Liver (tissue), 9 donors: ENCODE data around the gene BLM. TPM values are rescaled to one million over a fixed set of nuclear protein-coding genes. Genes with fewer than 3 reads are reported as not detected.

Experiments used
- DNase-seq: peaks from one replicate; pipeline ENCODE4 v3.0.0-alpha.2; 2017; ENCODE audit warnings: low spot score
- H3K27ac ChIP-seq, 2 donors: one replicate each; pipeline ENCODE4 v1.7.0; 2013; ENCODE audit warnings: inconsistent platforms in 2 of 2, low read length in 2 of 2, control low read depth in 1 of 2, low read depth in 1 of 2, mild to moderate bottlenecking in 1 of 2
- H3K27me3 ChIP-seq, 4 donors: one replicate each; pipeline versions ENCODE4 v1.6.1 to v1.7.0; 2013; ENCODE audit warnings: low read length in 3 of 4, inconsistent platforms in 1 of 4, mild to moderate bottlenecking in 1 of 4, moderate library complexity in 1 of 4; ENCODE audit not compliant: control insufficient read depth in 4 of 4, insufficient read depth in 4 of 4
- H3K36me3 ChIP-seq, 4 donors: one replicate each; pipeline versions ENCODE4 v1.6.1 to v1.7.0; 2013; ENCODE audit warnings: low read length in 3 of 4, mild to moderate bottlenecking in 3 of 4, low read depth in 1 of 4, moderate library complexity in 1 of 4; ENCODE audit not compliant: control insufficient read depth in 4 of 4, insufficient read depth in 3 of 4
- H3K4me1 ChIP-seq, 4 donors: one replicate each; pipeline versions ENCODE4 v1.6.1 to v1.7.0; 2013; ENCODE audit warnings: low read length in 3 of 4, mild to moderate bottlenecking in 3 of 4, moderate library complexity in 1 of 4; ENCODE audit not compliant: control insufficient read depth in 4 of 4, insufficient read depth in 4 of 4
- H3K4me3 ChIP-seq, 3 donors: one replicate each; pipeline versions ENCODE4 v1.6.1 to v1.7.0; 2013; ENCODE audit warnings: low read length in 3 of 3, control low read depth in 1 of 3, low read depth in 1 of 3, mild to moderate bottlenecking in 1 of 3
- H3K9ac ChIP-seq, 2 donors: one replicate each; pipeline ENCODE4 v1.7.0; 2013; ENCODE audit warnings: low read length in 2 of 2, mild to moderate bottlenecking in 2 of 2, moderate library complexity in 2 of 2, control low read depth in 1 of 2, low read depth in 1 of 2
- H3K9me3 ChIP-seq, 4 donors: one replicate each; pipeline versions ENCODE4 v1.6.1 to v1.7.0; 2013; ENCODE audit warnings: low read length in 3 of 4; ENCODE audit not compliant: control insufficient read depth in 4 of 4
- EGR1 ChIP-seq, 2 donors: IDR thresholded peaks; 2 replicates each; pipeline ENCODE4 v1.6.1; 2016 to 2018; ENCODE audit warnings: antibody characterized with exemption in 2 of 2, low read depth in 2 of 2
- FOXA1 ChIP-seq: IDR thresholded peaks from 2 replicates; pipeline ENCODE4 v1.6.1; 2016; ENCODE audit warnings: antibody characterized with exemption
- FOXA2 ChIP-seq: IDR thresholded peaks from 2 replicates; pipeline ENCODE4 v1.6.1; 2016; ENCODE audit warnings: antibody characterized with exemption
- GABPA ChIP-seq, 2 donors: IDR thresholded peaks in 1 of 2; conservative IDR thresholded peaks in 1 of 2; 2 replicates each; pipeline ENCODE4 v1.6.1; 2016; ENCODE audit warnings: antibody characterized with exemption in 2 of 2, mild to moderate bottlenecking in 1 of 2, moderate library complexity in 1 of 2
- HNF4A ChIP-seq, 2 donors: conservative IDR thresholded peaks; 2 replicates each; pipeline ENCODE4 v1.6.1; 2016; ENCODE audit warnings: antibody characterized with exemption in 2 of 2, mild to moderate bottlenecking in 2 of 2
- HNF4G ChIP-seq: IDR thresholded peaks from 2 replicates; pipeline ENCODE4 v1.6.1; 2016; ENCODE audit warnings: antibody characterized with exemption
- JUND ChIP-seq, 2 donors: IDR thresholded peaks; 2 replicates each; pipeline ENCODE4 v1.6.1; 2016; ENCODE audit warnings: antibody characterized with exemption in 2 of 2
- NR2F2 ChIP-seq: IDR thresholded peaks from 2 replicates; pipeline ENCODE4 v1.6.1; 2016; ENCODE audit warnings: antibody characterized with exemption
- RAD21 ChIP-seq, 2 donors: IDR thresholded peaks; 2 replicates each; pipeline ENCODE4 v1.6.1; 2016; ENCODE audit warnings: antibody characterized with exemption in 2 of 2, mild to moderate bottlenecking in 2 of 2
- RXRA ChIP-seq, 2 donors: IDR thresholded peaks; 2 replicates each; pipeline ENCODE4 v1.6.1; 2017 to 2018; ENCODE audit warnings: antibody characterized with exemption in 2 of 2, mild to moderate bottlenecking in 1 of 2
- SP1 ChIP-seq: IDR thresholded peaks from 2 replicates; pipeline ENCODE4 v1.6.1; 2018; ENCODE audit warnings: antibody characterized with exemption, mild to moderate bottlenecking
- YY1 ChIP-seq: IDR thresholded peaks from 2 replicates; pipeline ENCODE4 v1.6.1; 2016; ENCODE audit warnings: antibody characterized with exemption, mild to moderate bottlenecking
- WGBS: extraction: QIAGEN DNeasy Blood & Tissue Kit; methylation state at CpG from one replicate; pipeline ENCODE4 v1.1.7; 2013; 5-methylcytosine and 5-hydroxymethylcytosine counted together
- polyA plus RNA-seq, 2 donors: library from polyadenylated mRNA; stranded (reverse) in 1 of 2; unstranded in 1 of 2; fragments of 200-250 nt in 1 of 2; fragments of >200 nt in 1 of 2; fragmentation: Nextera tagmentation in 1 of 2; extraction: Ambion mirVana in 1 of 2; gene quantifications; one replicate each; pipeline versions ENCODE4 v1.2.1 to v1.2.3, GENCODE V29; 2013 to 2015
- total RNA-seq, 2 donors: library from RNA; depleted of rRNA; stranded (reverse); fragments of >200 nt; gene quantifications; one replicate each; pipeline ENCODE4 v1.2.3, GENCODE V29; 2014
- TF ChIP-seq, protein P1 (sequence below): fragments of 150-350 bp; IDR thresholded peaks from 2 replicates; pipeline ENCODE4 v1.5.1; 2017; ENCODE audit warnings: improper control_type of control experiment, low read depth, low read length; ENCODE audit not compliant: missing input control
- TF ChIP-seq, protein P2 (sequence below): IDR thresholded peaks from 2 replicates; pipeline ENCODE4 v1.6.1; 2016; ENCODE audit warnings: antibody characterized with exemption
- TF ChIP-seq, protein P3 (sequence below): IDR thresholded peaks from 2 replicates; pipeline ENCODE4 v1.6.1; 2016; ENCODE audit warnings: antibody characterized with exemption
- TF ChIP-seq, protein P4 (sequence below): IDR thresholded peaks from 2 replicates; pipeline ENCODE4 v1.6.1; 2016; ENCODE audit warnings: antibody characterized with exemption
- donor health status: healthy.
- donor health status: healthy.
- donor health status: healthy.
- donor health status: healthy.
- donor health status: healthy.

The BLM gene
- total and polyA plus RNA-seq, 4 donors = 0.33 to 15.1 (median 0.41) TPM

DNA sequence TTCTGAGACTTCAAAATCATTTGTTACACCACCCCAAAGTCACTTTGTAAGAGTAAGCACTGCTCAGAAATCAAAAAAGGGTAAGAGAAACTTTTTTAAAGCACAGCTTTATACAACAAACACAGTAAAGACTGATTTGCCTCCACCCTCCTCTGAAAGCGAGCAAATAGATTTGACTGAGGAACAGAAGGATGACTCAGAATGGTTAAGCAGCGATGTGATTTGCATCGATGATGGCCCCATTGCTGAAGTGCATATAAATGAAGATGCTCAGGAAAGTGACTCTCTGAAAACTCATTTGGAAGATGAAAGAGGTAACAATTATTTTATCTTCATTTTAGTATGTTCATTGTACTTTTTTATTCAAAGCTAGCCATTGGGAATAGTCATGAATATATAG is 32.6 kb downstream of the BLM start:
- H3K27me3 ChIP-seq = no peaks in the 10 kb centered on the region
- WGBS = 91% methylated on average over 3 of the region's 3 CpGs
- no peak overlapping the region for H3K9ac ChIP-seq
- no peaks in the 10 kb centered on the region for H3K9me3 ChIP-seq
- DNase-seq = no peak
- no peak overlapping the region for H3K4me3 ChIP-seq
- TF ChIP-seq FOXA1 = no peak
- TF ChIP-seq, protein P1, sequence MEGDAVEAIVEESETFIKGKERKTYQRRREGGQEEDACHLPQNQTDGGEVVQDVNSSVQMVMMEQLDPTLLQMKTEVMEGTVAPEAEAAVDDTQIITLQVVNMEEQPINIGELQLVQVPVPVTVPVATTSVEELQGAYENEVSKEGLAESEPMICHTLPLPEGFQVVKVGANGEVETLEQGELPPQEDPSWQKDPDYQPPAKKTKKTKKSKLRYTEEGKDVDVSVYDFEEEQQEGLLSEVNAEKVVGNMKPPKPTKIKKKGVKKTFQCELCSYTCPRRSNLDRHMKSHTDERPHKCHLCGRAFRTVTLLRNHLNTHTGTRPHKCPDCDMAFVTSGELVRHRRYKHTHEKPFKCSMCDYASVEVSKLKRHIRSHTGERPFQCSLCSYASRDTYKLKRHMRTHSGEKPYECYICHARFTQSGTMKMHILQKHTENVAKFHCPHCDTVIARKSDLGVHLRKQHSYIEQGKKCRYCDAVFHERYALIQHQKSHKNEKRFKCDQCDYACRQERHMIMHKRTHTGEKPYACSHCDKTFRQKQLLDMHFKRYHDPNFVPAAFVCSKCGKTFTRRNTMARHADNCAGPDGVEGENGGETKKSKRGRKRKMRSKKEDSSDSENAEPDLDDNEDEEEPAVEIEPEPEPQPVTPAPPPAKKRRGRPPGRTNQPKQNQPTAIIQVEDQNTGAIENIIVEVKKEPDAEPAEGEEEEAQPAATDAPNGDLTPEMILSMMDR = no peak
- no peak for TF ChIP-seq JUND (IDR thresholded peaks at IDR 0.05)
- TF ChIP-seq SP1 = no peak
- no peak for TF ChIP-seq YY1
- TF ChIP-seq RAD21 (IDR thresholded peaks at IDR 0.05) = no peak
- no peak for TF ChIP-seq RXRA (IDR thresholded peaks at IDR 0.05)
- TF ChIP-seq HNF4A (conservative IDR thresholded peaks at IDR 0.05) = no peak
- TF ChIP-seq NR2F2 = no peak
- TF ChIP-seq, protein P2, sequence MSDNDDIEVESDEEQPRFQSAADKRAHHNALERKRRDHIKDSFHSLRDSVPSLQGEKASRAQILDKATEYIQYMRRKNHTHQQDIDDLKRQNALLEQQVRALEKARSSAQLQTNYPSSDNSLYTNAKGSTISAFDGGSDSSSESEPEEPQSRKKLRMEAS = no peak
- TF ChIP-seq HNF4G = no peak
- TF ChIP-seq, protein P3, sequence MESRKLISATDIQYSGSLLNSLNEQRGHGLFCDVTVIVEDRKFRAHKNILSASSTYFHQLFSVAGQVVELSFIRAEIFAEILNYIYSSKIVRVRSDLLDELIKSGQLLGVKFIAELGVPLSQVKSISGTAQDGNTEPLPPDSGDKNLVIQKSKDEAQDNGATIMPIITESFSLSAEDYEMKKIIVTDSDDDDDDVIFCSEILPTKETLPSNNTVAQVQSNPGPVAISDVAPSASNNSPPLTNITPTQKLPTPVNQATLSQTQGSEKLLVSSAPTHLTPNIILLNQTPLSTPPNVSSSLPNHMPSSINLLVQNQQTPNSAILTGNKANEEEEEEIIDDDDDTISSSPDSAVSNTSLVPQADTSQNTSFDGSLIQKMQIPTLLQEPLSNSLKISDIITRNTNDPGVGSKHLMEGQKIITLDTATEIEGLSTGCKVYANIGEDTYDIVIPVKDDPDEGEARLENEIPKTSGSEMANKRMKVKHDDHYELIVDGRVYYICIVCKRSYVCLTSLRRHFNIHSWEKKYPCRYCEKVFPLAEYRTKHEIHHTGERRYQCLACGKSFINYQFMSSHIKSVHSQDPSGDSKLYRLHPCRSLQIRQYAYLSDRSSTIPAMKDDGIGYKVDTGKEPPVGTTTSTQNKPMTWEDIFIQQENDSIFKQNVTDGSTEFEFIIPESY = no peak
- TF ChIP-seq EGR1 (IDR thresholded peaks at IDR 0.05; ENCODE audit: low read depth in 2 of 2) = no peak
- no peak for TF ChIP-seq GABPA (IDR thresholded peaks at IDR 0.05 in 1 of 2, conservative IDR thresholded peaks at IDR 0.05 in 1 of 2)
- TF ChIP-seq, protein P4, sequence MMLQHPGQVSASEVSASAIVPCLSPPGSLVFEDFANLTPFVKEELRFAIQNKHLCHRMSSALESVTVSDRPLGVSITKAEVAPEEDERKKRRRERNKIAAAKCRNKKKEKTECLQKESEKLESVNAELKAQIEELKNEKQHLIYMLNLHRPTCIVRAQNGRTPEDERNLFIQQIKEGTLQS = no peak
- no peak for TF ChIP-seq FOXA2
- peaks cover under 1 to 11% (median 6%) of the 10 kb centered on the region in 4 donors for H3K4me1 ChIP-seq
- H3K27ac ChIP-seq = no peak overlapping the region
- H3K36me3 ChIP-seq = no peaks in the 10 kb centered on the region

DNA sequence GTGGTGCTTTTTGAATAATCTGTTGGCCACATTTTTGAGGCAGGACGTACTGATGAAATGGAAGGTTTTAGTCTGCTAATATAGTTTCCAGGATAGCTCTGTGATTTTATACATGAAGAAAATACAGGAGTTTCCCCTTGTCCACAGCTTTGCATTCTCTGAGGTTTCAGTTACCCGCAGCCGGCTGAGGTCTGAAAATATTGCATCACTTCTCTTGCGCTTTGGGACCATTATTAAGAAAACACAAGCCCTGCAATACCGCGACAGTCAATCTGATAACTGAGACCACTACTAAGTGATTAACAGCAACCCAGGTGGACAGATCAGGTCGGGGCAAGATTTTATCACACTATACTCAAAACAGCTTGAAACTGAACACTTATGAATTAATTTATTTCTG is 33.0 kb downstream of the BLM start:
- H3K9ac ChIP-seq = no peak overlapping the region
- H3K36me3 ChIP-seq = no peaks in the 10 kb centered on the region
- no peak for DNase-seq
- no peaks in the 10 kb centered on the region for H3K9me3 ChIP-seq
- H3K27me3 ChIP-seq = no peaks in the 10 kb centered on the region
- TF ChIP-seq, protein P4 = peak; percentile 48
- TF ChIP-seq RAD21 (IDR thresholded peaks at IDR 0.05) (peak in 1 of 2 donors; percentile 22), HNF4G (no peak)
- peaks cover 0 to 11% (median 6%) of the 10 kb centered on the region in 4 donors for H3K4me1 ChIP-seq
- no peak overlapping the region for H3K4me3 ChIP-seq
- WGBS = 40% methylated on average over 7 of the region's 7 CpGs
- H3K27ac ChIP-seq = no peak overlapping the region
